Measurements from ENCODE around the gene EZH2.

The EZH2 gene

GRCh38 chr7:148898845-148899484 lies 14.9 kb upstream of the EZH2 start:
- no peak for DNase-seq

DNA sequence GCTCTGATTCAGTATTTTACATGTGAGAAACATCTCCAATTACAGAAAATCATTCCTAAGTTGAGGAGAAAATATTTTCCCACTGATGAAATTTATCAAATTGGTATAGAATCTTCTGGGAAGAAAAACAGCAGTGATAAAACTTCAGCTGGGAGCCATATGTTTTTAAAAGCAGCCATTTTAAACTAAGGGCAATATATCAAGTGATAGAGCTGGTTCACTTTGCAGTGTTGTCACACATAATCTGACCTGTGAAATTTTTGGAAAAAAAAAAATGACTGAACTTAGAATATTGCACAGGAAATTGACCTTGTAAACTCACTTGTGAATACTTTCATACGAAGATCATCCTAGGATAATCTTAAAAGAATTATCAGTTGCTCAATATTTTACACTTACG lies 10.5 kb upstream of the EZH2 start:
- no peak for DNase-seq

DNA sequence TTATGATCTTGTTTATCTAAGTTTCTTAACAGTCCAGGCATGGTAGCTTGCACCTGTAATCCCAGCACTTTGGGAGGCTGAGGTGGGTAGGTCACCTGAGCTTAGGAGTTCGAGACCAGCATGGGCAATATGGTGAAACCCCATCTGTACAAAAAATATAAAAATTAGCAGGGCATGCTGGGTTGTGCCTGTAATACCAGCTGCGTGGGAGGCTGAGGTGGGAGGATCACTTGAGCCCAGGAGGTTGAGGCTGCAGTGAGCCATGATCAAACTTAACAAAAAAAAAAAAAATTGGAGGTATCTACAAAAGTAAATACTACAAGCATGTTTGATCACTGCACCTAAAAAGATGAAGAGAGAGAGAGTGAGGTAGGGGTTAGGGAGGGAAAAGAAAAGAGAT lies 9.0 kb upstream of the EZH2 start:
- no peak for DNase-seq

DNA sequence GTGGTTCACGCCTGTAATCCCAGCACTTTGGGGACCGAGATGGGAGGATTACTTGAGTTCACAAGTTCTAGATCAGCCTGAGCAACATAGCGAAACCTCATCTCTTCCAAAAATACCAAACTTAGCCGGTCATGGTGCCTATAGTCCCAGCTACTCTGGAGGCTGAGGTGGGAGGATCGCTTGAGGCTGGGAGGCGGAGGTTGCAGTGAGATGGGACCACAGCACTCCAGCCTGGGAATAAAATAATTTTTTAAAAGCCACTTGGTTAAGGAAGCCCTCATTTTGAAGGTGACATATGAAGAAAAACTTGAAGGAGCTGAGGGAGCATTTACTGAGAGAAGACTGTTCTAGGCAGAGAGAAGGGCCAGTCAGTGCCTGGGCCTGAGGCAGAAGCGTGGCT lies 4.2 kb upstream of the EZH2 start:
- DNase-seq, result no peak

- no peak for DNase-seq
Measured at GRCh38 chr7:148886844-148887243, 2.8 kb upstream of the EZH2 start.

DNA sequence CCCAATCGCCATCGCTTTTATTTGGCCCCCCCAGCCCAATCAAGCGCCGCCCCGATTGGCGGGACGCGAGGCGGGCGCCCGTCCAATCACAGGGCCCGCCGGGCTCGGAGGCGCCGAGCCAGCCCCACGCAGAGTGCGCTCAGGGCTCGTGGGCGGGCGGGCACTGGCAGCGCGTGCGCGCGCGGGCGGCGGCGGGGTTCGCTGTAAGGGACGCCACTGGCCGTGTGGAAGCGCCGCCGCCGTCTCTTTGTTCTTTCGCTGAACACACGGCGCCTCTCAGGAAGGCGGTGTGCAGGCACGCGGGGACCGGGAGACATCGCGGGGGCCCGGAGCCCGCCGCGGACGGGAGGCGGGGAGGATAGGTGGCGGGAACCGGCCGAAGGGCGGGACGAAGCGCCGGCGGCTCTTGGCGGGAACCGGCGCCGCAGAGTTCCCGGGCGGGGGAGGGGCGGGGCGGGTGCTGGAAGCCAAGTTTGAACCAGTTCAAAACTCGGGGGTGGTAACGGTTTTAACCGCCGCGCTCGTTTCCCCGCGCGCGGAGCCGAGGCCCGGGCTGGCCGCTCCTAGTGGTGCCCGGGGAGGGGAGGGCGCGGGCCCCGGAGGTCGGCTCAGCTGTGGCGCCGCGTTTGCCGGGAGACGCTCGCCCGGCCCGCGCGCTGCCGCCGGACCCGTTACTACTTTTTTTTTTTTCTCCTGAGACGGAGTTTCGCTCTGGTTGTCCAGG lies 370 bp upstream of the EZH2 start:
- peak; percentile 92 for DNase-seq

DNA sequence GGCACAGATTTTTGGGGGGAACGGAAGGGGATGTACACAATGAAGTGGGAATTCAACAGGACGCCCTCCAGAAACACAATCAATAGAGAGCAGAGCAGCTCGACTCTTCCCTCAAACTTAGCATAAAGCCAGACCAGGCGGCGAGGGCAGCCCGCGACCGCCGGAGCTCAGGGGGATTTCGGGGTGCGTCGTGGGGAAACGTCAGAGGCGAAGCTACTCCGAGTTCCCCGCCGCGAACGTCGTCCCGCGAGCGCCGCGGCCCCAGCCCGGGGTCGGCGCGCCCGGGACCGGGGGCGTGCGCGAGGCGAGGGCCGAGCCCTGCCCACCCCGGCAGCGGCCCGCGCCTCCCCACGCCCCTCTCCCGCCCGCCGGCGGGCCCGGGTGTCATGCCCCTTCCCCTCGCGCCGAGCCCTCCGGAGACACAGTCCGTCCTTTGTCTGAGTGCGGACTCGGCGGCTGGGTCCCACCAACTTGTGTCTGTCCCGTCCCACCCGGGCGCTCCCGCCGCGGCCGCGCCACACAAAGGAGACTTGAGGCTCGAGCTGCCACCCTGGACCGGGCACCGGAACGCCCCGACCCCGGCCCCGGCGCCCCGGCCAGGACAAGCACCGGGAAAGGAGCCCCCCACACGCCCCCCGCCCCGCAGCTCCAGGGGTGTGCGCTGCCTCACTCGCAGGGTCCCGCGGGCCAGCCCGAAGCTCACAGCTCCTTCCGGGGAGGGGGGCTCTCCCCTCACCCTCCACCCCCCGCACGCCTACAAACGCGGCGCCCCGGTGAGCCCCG lies 634 bp downstream of the EZH2 start:
- peak; percentile 48 for DNase-seq

GRCh38 chr7:148882841-148883265 lies 1.2 kb downstream of the EZH2 start:
- DNase-seq, result no peak

- no peak for DNase-seq
Measured at GRCh38 chr7:148882192-148882591, 1.9 kb downstream of the EZH2 start.

DNA sequence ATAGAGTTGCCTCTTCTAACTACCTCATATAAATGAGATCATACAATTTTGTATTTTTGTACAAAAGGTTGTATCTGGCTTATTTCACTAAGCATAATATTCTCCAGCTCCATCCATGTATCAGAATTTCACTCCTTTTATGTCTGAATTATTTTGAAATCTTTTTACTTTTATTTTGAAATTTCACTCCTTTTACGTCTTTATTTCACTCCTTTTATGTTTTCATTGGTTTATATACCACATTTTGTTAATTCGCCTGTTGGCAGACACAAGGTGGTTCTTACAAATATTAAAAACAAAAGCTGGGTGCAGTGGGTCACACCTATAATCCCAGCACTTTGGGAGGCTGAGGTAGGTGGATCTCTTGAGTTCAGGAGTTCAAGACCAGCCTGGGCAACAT lies 5.8 kb downstream of the EZH2 start:
- DNase-seq, result no peak

GRCh38 chr7:148877517-148877916 lies 6.6 kb downstream of the EZH2 start:
- DNase-seq, result no peak

- DNase-seq, result no peak
Measured at GRCh38 chr7:148872188-148872587, 11.9 kb downstream of the EZH2 start.

DNA sequence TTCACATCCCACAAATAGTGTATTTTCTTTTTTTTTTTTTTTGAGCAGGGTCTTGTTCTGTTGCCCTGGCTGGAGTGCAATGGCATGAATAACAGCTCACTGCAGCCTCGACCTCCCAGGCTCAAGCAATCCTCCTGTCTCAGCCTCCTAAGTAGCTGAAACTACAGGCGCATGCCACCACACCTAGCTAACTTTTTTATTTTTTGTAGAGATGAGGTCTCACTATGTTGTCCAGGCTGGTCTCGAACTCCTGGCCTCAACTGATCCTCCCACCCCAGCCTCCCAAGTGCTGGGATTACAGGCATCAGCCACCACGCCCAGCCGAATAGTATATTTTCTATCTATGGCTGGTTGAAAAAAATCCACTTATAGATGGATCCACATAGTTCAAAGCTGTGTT lies 12.5 kb downstream of the EZH2 start:
- no peak for DNase-seq

- DNase-seq, result no peak
Measured at GRCh38 chr7:148871030-148871429, 13.1 kb downstream of the EZH2 start.

DNA sequence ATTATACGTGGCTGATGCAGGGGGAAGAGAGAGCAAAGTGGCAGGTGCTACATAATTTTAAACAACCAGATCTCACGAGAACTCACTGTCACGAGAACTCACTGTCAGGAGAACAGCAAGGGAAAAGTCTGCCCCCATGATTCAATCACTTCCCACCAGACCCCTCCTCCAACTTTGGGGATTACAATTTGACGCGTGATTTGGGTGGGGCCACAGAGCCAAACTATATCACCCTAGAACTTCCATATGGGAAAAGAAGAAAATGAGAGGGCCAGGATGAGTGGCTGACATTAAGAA lies 15.8 kb downstream of the EZH2 start:
- DNase-seq, result no peak

GRCh38 chr7:148867596-148868377 lies 16.3 kb downstream of the EZH2 start:
- DNase-seq, result no peak

DNA sequence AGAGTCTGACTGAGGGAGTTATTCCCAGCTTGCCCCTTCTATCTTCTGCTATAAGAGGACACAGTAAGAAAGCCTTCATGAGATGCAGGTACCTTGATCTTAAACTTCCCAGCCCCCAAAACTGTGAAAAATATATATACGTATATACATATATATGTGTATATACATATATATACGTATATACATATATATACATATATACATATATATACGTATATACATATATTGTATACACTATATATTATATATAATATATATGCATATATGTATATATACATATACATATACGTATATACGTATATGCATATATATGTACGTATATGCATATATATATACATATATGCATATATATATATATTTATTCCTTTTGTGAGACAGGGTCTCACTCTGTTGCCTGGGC lies 17.7 kb downstream of the EZH2 start:
- no peak for DNase-seq

DNA sequence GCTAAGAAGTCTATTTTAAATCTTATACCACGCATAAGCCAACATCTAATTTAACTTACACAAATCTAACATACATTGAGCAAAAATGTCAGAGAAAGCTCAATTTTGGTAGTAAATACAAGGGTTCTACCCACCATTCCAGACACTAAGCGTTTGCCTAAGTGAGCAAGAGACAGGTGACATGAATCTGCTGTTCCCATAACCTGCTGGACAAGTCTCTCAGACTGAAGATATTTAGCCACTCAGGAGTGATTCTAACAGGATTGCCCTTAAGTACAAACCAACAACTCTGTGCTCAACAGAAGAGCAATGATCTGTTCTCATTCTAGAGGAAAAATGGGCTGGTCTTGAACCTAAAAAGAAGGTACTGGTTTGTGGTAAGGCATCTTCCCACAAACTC lies 18.8 kb downstream of the EZH2 start:
- DNase-seq, result no peak

DNA sequence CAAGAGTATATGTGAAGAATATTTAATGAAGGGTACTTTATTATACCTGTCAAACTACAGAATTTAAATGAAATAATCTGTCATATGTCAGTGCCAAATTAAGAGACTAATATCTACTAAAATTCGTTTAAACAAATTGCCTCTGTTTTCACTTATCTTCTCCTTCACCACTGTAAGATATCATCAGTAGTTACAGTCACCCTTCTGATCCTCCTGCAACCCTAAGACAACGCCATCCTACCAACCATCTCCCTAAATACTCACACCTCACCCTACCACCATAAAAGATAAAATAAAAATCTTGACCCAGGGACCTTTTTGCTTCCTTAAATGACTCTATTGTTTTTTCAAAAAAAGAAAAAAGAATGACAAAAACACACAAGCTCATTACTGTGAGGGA lies 20.8 kb downstream of the EZH2 start:
- DNase-seq, result no peak

- DNase-seq, result no peak
Measured at GRCh38 chr7:148862481-148862880, 21.6 kb downstream of the EZH2 start.

DNA sequence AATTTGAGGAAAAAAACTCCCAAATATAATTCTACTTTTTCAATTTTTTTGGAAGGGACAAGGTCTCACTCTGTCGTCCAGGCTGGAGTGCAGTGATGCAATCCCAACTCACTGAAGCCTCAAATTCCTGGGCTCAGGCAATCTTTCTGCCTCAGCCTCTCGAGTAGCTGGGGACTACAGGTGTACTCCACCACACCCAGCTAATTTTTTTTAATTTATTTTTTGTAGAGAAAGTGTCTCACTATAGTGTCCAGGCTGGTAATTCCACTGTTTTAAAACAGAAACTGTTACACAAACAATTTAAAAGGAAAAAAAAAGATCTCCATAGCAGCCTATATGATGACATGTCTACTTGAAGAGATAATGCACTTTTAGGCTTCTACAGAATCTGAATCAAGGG lies 25.6 kb downstream of the EZH2 start:
- no peak for DNase-seq

GRCh38 chr7:148856891-148857290 lies 27.2 kb downstream of the EZH2 start:
- DNase-seq, result no peak

- no peak for DNase-seq
Measured at GRCh38 chr7:148856578-148856881, 27.6 kb downstream of the EZH2 start.

DNA sequence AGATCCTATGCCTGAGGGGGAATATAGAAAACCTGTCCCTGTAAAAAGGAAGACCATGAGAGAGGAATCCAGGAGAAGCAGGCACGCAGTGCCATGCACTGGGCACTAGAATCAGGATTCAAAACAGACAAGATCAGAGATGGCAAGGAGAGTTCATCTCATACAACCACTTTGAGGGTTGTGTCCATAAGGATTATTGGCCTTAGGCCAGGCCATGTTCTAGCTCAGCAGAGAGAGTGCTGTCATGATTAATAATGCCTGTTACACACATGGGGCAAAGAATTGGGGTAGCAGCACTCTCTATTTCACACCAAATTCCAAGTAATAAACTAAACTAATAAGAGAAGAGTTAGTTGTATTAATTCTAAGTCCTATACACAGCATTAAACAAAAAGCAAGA lies 29.1 kb downstream of the EZH2 start:
- no peak for DNase-seq
